K562 (cell line): ENCODE data around the gene PPP4R3B. TPM values are rescaled to one million over a fixed set of nuclear protein-coding genes. Genes with fewer than 3 reads are reported as not detected.

Experiments
- ATAC-seq: fragments of 200-7000 bp; cut with Tn5 transposase; 3 replicates; pipeline ENCODE4 v1.9.1; 2020; ENCODE audit warnings: moderate library complexity
- BruUV-seq: library from RNA; stranded (reverse); fragments of 400-500 nt; replicated peaks from 2 replicates; lab custom pipeline; 2021; lab: Mats Ljungman, UMichigan
- CTCF ChIA-PET: fragments of 300-600 bp; formaldehyde crosslinking; extraction: SDS; loops from one replicate; lab custom pipeline; 2021; ENCODE audit warnings: low intra/inter-chr PET ratio; lab: Yijun Ruan, JAX
- POLR2A ChIA-PET: fragments of 300-600, 350-650 bp; sonication (Branson Sonifier 250); formaldehyde crosslinking; extraction: SDS; loops from one replicate; lab custom pipeline; 2021; ENCODE audit warnings: antibody characterized with exemption, inconsistent platforms; lab: Yijun Ruan, JAX
- DNase-seq, 4 experiments: peaks; one replicate each; pipeline versions ENCODE4 v3.0.0 to v3.0.0-alpha.2; 2011 to 2018; ENCODE audit warnings: low spot score in 3 of 4, mixed read lengths in 3 of 4; ENCODE audit errors: extremely low read depth in 1 of 4
- FAIRE-seq: peaks from 2 replicates; lab custom pipeline; 2011; peaks lifted over from hg19 to GRCh38; lab: Jason Lieb, UNC
- H2AFZ ChIP-seq: 2 replicates; pipeline ENCODE4 v1.6.0; 2011; ENCODE audit warnings: low read depth, low read length, control low read depth, inconsistent platforms
- H3K27ac ChIP-seq: fragments of 200-600 bp; 3 replicates; pipeline ENCODE4 v1.8.0; 2011; ENCODE audit warnings: low read depth, mild to moderate bottlenecking, control low read depth, inconsistent platforms, low read length, moderate library complexity, mixed read lengths; ENCODE audit errors: extremely low read depth
- H3K27me3 ChIP-seq, 2 experiments: fragments of 300-600 bp in 1 of 2; 2 replicates in 1 of 2; 3 replicates in 1 of 2; pipeline versions ENCODE4 v1.6.0 to v1.8.0; 2011; ENCODE audit warnings: inconsistent platforms in 2 of 2, low read length in 2 of 2, mild to moderate bottlenecking in 1 of 2, mixed read lengths in 1 of 2, moderate library complexity in 1 of 2; ENCODE audit not compliant: control insufficient read depth in 2 of 2, insufficient read depth in 2 of 2
- H3K36me3 ChIP-seq: fragments of 300-600 bp; 3 replicates; pipeline ENCODE4 v1.8.0; 2011; ENCODE audit warnings: mild to moderate bottlenecking, low read length, inconsistent platforms; ENCODE audit not compliant: control insufficient read depth, insufficient read depth
- H3K4me1 ChIP-seq, 2 experiments: fragments of 200-600 bp in 1 of 2; replicated peaks in 1 of 2; 2 replicates in 1 of 2; 3 replicates in 1 of 2; pipeline versions ENCODE4 v1.5.1 to v1.8.0; 2011; ENCODE audit warnings: inconsistent platforms in 2 of 2, low read length in 2 of 2, mild to moderate bottlenecking in 1 of 2, mixed read lengths in 1 of 2, moderate library complexity in 1 of 2; ENCODE audit not compliant: control insufficient read depth in 2 of 2, insufficient read depth in 2 of 2
- H3K4me2 ChIP-seq: 2 replicates; pipeline ENCODE4 v1.6.1; 2011; ENCODE audit warnings: low read length, control low read depth, inconsistent platforms, mixed read lengths; ENCODE audit not compliant: insufficient read depth
- H3K4me3 ChIP-seq: fragments of 200-600 bp; sonication (generic), shearing (Covaris generic); 2 replicates; pipeline ENCODE4 v1.5.1; 2016; ENCODE audit warnings: control low read depth, inconsistent platforms
- H3K79me2 ChIP-seq: fragments of 200-600 bp; 3 replicates; pipeline ENCODE4 v1.8.0; 2011; ENCODE audit warnings: low read length, inconsistent platforms; ENCODE audit not compliant: control insufficient read depth, insufficient read depth
- H3K9ac ChIP-seq, 2 experiments: 2 replicates each; pipeline versions ENCODE4 v1.6.0 to v1.6.1; 2011; ENCODE audit warnings: low read depth in 2 of 2, low read length in 2 of 2, control low read depth in 1 of 2, inconsistent platforms in 1 of 2, mild to moderate bottlenecking in 1 of 2, mixed read lengths in 1 of 2; ENCODE audit not compliant: insufficient read depth in 1 of 2
- H3K9me1 ChIP-seq: one replicate; pipeline ENCODE4 v1.6.0; 2011; ENCODE audit warnings: inconsistent platforms, mild to moderate bottlenecking, low read length, moderate library complexity; ENCODE audit not compliant: control insufficient read depth, insufficient read depth
- H3K9me3 ChIP-seq: replicated peaks from 2 replicates; pipeline ENCODE4 v1.5.1; 2011; ENCODE audit warnings: low read depth, low read length, inconsistent platforms; ENCODE audit not compliant: control insufficient read depth, insufficient read depth
- H4K20me1 ChIP-seq: replicated peaks from 2 replicates; pipeline ENCODE4 v1.6.1; 2011; ENCODE audit warnings: low read length, inconsistent platforms, mixed read lengths; ENCODE audit not compliant: control insufficient read depth, insufficient read depth
- FUS ChIP-seq: fragments of 200-400 bp; formaldehyde crosslinking; optimal IDR thresholded peaks from 2 replicates; pipeline ENCODE3; 2017; ENCODE audit warnings: low read depth, low read length
- HMGN3 ChIP-seq: IDR thresholded peaks from 2 replicates; pipeline ENCODE4 v1.6.1; 2011; ENCODE audit warnings: borderline replicate concordance, low read depth, mild to moderate bottlenecking, mixed read lengths, low read length; ENCODE audit not compliant: insufficient read length; ENCODE audit errors: extremely low read depth
- MED1 ChIP-seq: sonication (generic); formaldehyde crosslinking; IDR thresholded peaks from 2 replicates; pipeline ENCODE4 v1.8.1; 2023; ENCODE audit warnings: missing genetic modification reagents, borderline replicate concordance
- POLR2A ChIP-seq: fragments of 450-650 bp; conservative IDR thresholded peaks from 2 replicates; pipeline ENCODE4 v1.6.1; 2016
- TAL1 ChIP-seq: fragments of 450-650 bp; IDR thresholded peaks from 2 replicates; pipeline ENCODE4 v1.6.1; 2016; ENCODE audit warnings: mild to moderate bottlenecking
- ZBTB8A ChIP-seq: fragments of 450-650 bp; IDR thresholded peaks from 2 replicates; pipeline ENCODE4 v1.6.1; 2018; ENCODE audit warnings: mild to moderate bottlenecking, moderate library complexity; ENCODE audit not compliant: partially characterized antibody
- ZNF384 ChIP-seq: IDR thresholded peaks from 2 replicates; pipeline ENCODE4 v1.6.1; 2012; ENCODE audit warnings: low read depth, low read length, improper control_type of control experiment
- ZNF778 ChIP-seq: fragments of 450-650 bp; formaldehyde crosslinking; IDR thresholded peaks from 2 replicates; pipeline ENCODE4 v1.4.0; 2020; ENCODE audit warnings: mild to moderate bottlenecking, moderate library complexity
- WGBS: fragments of 100-300 bp; shearing (Covaris generic); methylation state at CpG from one replicate; pipeline ENCODE4 v1.1.6; 2016; ENCODE audit warnings: low coverage, mixed read lengths; ENCODE audit not compliant: insufficient coverage; ENCODE audit errors: missing lambda C conversion rate; 5-methylcytosine and 5-hydroxymethylcytosine counted together
- in situ Hi-C: fragments of 300-500 bp; cut with MboI; formaldehyde crosslinking; loops from 4 replicates; pipeline ENCODE4 v1.15.0; 2018; ENCODE audit warnings: inconsistent platforms, mixed read lengths
- intact Hi-C: fragments of 100-400 bp; cut with micrococcal nuclease; formaldehyde crosslinking; loops from 2 replicates; pipeline ENCODE4 v1.14.2; 2022
- polyA plus RNA-seq, 8 experiments: library from polyadenylated mRNA; depleted of rRNA in 4 of 8; stranded (reverse) in 5 of 8; unstranded in 3 of 8; fragments of >200 nt; fragmentation: Nextera tagmentation in 2 of 8; fragmentation: Illumina TruSeq in 1 of 8; extraction: Ambion mirVana in 2 of 8; extraction: Trizol in 1 of 8; gene quantifications; 2 replicates each; pipeline versions ENCODE4 v1.2.1 to v1.2.3, GENCODE V29; 2011 to 2014; ENCODE audit warnings: inconsistent platforms in 1 of 8, missing spikeins in 1 of 8
- total RNA-seq, 7 experiments: library from RNA; depleted of rRNA in 6 of 7; stranded (reverse); fragments of >200 nt in 6 of 7; fragmentation: Illumina TruSeq in 2 of 7; extraction: Trizol in 2 of 7; gene quantifications; 2 replicates each; pipeline versions ENCODE4 v1.2.1 to v1.2.3, GENCODE V29; 2011 to 2021; ENCODE audit warnings: low replicate concordance in 1 of 7

Gene PPP4R3B
- total and polyA plus RNA-seq, 9 of the 15 experiments (the other 6 are each of a cell fraction or from before 2014, with no cell fraction given), result 13.2 to 59.2 (median 41.9) TPM

DNA sequence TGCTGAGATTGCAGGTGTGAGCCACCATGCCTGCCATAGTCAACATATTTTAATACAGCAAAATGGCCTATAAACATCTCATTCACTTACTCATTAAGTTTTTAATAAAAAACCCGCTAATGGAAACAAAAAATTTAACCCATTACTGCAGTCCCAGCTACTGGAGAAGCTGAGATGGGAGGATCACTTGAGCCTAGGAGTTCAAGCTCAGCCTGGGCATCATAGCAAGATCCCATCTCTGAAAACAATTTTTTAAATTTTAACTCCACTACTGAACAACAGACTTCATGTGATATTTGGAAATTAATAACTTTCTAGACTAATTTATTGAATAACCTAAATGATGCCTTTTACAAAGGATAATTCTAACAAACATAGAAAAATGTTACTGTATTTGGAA lies 5.4 kb downstream of the PPP4R3B start (continued):
- no peak for TF ChIP-seq FUS
- TF ChIP-seq HMGN3, result no peak
- no peak for TF ChIP-seq TAL1

- Histone ChIP-seq H3K9ac (no peak overlapping the region), H3K9me3 (no peaks in the 10 kb centered on the region), H2AFZ (no peak overlapping the region), H3K27me3 (no peaks in the 10 kb centered on the region), H3K36me3 (peaks cover 51% of the 10 kb centered on the region), H3K9me1 (no peaks in the 10 kb centered on the region), H3K27ac (no peak overlapping the region), H3K79me2 (peaks cover 92% of the 10 kb centered on the region), H3K4me2 (no peak overlapping the region), H3K4me1 (peaks cover 5 to 20% of the 10 kb centered on the region in 2 experiments; a peak in 3 of 5 replicates), H4K20me1 (no peaks in the 10 kb centered on the region; the same call in 1 of the 2 replicates), H3K4me3 (no peak overlapping the region)
- ATAC-seq (no peak; the same call in 2 of the 3 replicates), DNase-seq (no peak), FAIRE-seq (no peak)
- no TSS peak for BruUV-seq
- WGBS, result 88% methylated on average over 3 of the region's 3 CpGs
- TF ChIP-seq MED1 (CRISPR knock-in tag) (no peak), ZNF384 (0 out of 2 replicates have a peak, but pooled peaks have one; percentile 0), POLR2A (0 out of 2 replicates have a peak, but pooled peaks have one; percentile 40), ZNF778 (CRISPR knock-in tag) (no peak), ZBTB8A (no peak)
- POLR2A ChIA-PET, result interaction anchor here (0.5 to 1.1 kb wide), 2 partner anchors 10 to 106 kb away, joined by 3 read pairs; no protein-coding TSS in a partner anchor
- CTCF ChIA-PET, result no interaction called here
- in situ Hi-C loops (no loop called here), intact Hi-C loops (no loop called here)
Observed at GRCh38 chr2:55610954-55611743, 6.3 kb downstream of the PPP4R3B start.
